Epidermal melanocyte (primary cell): ENCODE results near the gene RETREG2.

Experiments
- DNase-seq: peaks from one replicate; pipeline ENCODE4 v3.0.0; 2011; ENCODE audit warnings: low spot score; ENCODE audit not compliant: insufficient read length

The RETREG2 gene

DNA sequence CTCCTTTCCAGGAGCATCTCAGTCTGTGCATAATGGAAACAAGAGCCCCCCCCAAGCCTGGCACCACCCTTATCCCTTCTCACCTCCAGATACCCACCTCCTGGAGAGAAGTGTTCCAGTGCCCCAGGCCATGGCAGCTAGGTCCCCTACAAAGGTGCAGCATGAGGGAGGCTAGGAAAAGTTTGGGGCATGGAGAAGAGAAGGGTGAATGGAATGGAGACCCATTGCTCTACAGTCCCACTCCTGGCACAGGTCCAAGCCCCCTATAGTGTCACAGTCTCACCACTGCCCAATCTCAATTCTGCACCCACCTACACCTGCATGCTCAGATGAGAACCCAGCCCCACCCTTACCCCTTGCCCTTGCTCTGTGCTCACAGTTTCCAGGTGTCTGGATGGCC is 9.1 kb upstream of the RETREG2 start:
- DNase-seq, result no peak

- no peak for DNase-seq
These were observed 8.0 kb upstream of the RETREG2 start, which contains the start of gene SLC23A3 for GRCh38 chr2:219169930-219170654. Gene SLC23A3 (minus strand): TSS chr2:219170029. CDS start chr2:219169984, 45 bp downstream.

- peak; percentile 90 for DNase-seq
These were observed 6.8 kb upstream of the RETREG2 start for GRCh38 chr2:219171231-219171651.

DNA sequence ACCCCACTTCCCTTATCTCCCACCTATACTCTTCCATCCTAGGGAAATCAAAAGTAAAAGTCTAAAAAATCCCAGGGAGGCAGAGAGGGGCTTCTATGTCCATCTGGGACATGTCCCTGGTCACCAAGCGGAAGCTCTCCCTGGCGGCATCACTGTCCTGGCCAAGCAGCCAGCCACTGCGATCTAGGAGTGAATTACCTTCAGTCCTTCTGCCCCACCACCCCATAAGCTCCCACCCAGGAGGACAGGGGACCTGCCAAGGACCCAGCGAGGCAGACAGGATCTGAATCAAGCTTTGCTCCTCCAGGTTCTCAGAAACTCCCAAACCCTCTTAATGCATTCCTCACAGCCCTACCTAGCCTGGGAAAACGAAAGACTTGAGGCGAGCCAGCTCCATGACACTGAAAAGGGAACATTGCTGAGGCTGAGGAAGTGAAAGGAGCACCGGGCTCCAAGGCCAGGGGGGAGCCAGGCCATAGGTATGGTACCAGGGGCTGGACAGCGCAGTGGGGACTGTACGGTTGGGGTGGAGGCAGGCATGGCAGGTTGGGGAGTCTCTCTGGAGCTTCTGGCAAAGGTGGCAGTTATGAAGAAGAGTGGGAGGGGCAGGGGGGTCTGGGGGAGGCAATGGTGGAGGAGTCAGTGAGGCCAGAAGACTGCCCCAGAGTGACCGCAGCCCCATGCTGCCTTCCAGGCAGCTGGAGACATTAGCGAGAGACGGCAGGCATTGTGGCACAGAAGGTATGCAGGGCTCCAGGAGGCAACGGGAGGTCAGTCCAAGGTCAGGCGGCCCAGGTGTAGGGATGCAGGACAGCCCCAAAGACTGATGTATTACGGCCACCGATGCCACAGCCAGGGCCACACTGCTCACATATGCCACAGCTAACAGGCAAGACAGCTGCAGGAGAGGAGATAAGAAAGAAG is 5.6 kb upstream of the RETREG2 start:
- no peak for DNase-seq

GRCh38 chr2:219173176-219173575 is 4.9 kb upstream of the RETREG2 start:
- no peak for DNase-seq

GRCh38 chr2:219174146-219174545 is 3.9 kb upstream of the RETREG2 start:
- no peak for DNase-seq

DNA sequence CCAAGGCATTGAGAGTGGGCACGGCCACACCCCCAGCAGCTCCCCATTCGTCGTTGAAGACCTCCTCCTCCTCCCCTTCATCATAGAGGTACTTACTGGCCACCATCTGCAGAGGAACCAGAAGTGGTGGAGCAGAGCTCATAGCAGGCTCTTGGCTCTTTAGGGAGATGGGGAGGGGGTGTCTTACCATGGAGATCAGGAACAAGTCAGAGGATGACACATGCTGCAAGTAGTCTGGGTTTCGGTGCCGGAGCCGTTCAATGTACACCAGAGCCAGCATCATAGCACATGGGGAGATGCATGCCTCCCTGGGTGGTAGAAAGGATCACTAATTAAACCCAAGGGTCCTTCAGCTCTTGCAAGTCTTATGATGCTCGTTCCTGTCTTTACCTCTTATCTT is 3.3 kb upstream of the RETREG2 start:
- no peak for DNase-seq

GRCh38 chr2:219175486-219175885 is 2.6 kb upstream of the RETREG2 start:
- DNase-seq, result no peak

- no peak for DNase-seq
These were observed 1.9 kb upstream of the RETREG2 start for GRCh38 chr2:219175928-219176817.

DNA sequence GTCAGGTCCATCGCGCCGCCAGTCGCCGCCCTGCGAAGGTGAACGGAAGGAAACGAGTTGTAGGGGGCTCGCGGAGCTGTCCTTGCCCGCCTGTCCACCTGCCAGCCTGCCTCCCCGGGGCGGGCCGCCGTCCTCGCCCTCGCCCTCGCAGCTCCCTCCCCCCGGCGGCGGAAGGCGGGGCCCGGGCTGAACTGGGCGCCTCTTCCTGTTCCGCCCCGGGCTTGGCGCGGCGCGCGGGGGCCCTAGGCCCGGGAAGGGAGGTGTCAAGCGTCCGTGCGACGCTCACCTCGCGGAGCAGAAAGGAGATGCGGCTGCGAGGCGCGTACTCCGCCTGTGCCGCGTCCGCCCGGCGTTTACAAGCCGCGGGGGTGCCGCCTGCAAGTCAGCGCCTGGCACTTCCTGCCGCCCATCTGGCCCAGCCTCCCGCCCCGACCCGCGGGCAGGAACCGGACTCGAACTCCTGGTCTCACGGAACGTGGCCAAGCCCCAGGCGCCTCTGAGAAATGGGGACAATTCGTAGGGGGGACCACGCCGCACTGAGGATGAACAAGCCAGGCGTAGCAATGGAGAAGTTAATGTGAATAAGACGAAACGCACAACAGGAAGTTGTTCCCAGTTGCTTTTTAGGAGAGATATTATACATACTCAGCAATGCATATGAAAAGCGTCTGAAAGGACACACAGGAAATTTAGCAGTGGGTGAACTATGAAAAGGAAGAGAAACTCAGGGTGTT is 1.1 kb upstream of the RETREG2 start, which contains the start of gene CNPPD1:
Gene CNPPD1 (minus strand): TSS at position 108 of the 734 bp plus-strand sequence. CDS start 97 bp downstream, at position 11.
- DNase-seq, result peak; percentile 60

GRCh38 chr2:219178377-219179175 is 501 bp downstream of the RETREG2 start:
- DNase-seq, result no peak

- DNase-seq, result no peak
These were observed 1.8 kb downstream of the RETREG2 start for GRCh38 chr2:219179601-219180465.

- DNase-seq, result no peak
These were observed 2.9 kb downstream of the RETREG2 start for GRCh38 chr2:219180961-219181360.

- no peak for DNase-seq
These were observed 3.5 kb downstream of the RETREG2 start for GRCh38 chr2:219181531-219181930.

- DNase-seq, result no peak
These were observed 4.5 kb downstream of the RETREG2 start for GRCh38 chr2:219182331-219183150.

DNA sequence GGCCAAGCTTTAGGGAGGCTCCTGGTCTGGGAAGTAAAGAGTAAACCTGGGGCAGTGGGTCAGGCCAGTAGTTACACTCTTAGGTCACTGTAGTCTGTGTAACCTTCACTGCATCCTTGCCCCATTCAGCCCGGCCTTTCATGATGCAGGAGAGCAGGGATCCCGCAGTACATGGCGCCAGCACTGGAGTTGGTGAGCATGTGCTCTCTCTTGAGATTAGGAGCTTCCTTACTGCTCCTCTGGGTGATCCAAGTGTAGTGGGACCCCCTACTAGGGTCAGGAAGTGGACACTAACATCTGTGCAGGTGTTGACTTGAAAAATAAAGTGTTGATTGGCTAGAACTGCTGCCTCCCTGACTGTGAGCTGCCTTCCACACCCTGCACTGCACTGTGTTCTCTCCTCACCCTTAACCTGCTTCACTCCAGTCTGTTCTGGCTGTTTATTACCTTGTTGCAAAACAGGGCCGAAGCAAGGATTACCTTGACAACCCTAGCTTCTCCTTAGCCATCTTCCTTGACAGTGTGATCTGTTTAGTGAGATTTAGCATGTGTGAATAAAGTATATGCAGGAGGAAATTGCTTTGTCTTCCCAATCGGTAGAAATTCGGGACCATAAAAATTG is 5.2 kb downstream of the RETREG2 start:
- no peak for DNase-seq

DNA sequence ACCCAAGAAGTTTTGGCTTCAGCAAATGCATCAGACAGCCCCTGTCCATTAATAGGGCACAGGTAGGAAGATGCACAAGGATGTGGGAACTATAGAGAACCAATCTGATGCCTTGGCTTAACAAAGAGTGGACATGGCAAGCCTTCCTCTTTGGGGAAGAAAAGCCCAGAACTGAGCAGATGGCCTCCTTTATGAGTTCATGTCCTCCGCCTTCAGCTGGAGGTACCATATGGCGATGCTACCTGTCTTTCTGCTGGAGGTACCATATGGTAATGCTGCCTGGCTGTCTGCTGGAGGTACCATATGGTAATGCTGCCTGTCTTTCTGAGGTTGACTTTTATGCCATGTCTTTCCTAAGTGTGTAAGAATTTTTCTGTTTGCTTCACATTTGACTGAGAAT is 6.0 kb downstream of the RETREG2 start:
- DNase-seq, result no peak
